Fibroblast of lung (primary cell): ENCODE measurements around the gene TP53INP2.

ENCODE experiments used
- CTCF ChIP-seq, 2 donors: IDR thresholded peaks in 1 of 2; conservative IDR thresholded peaks in 1 of 2; 1 replicate in 1 of 2; 2 replicates in 1 of 2; pipeline ENCODE4 v1.5.1; 2011 to 2012; ENCODE audit warnings: low read length in 2 of 2, control low read depth in 1 of 2, inconsistent platforms in 1 of 2, low read depth in 1 of 2, mild to moderate bottlenecking in 1 of 2
- EZH2 ChIP-seq: IDR thresholded peaks from 2 replicates; pipeline ENCODE4 v1.5.1; 2012; ENCODE audit warnings: low read length, control low read depth, mild to moderate bottlenecking; ENCODE audit errors: missing control alignments

DNA sequence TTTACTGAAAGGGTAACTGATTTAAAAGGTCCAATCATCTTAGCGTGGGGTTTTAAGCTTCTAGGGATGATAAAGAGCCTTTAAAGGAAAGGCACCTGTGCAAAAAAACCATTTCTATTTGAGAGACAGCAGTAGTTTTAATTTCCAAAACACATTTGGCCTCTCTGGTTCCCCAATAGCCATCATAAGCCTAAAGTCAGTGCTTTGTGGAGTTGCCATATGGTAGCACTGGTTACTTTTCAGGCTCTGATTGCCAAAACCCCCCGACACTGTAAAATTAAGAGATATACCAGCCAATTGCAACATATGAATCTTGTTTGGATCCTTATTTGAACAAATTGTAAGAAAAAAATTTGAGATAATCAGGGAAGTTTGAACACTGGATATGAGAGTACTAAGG, 44.6 kb downstream of the TP53INP2 start:
- no peak for TF ChIP-seq CTCF (conservative IDR thresholded peaks at IDR 0.05 in 1 of 2, IDR thresholded peaks at IDR 0.05 in 1 of 2; ENCODE audit: low read depth in 1 of 2, low read length in 2 of 2)
- no peak for TF ChIP-seq EZH2
